K562 (cell line): ENCODE data around the gene ARHGDIA. TPM values are rescaled to one million over a fixed set of nuclear protein-coding genes. Genes with fewer than 3 reads are reported as not detected.

Experiments
- BRF2 ChIP-seq: IDR thresholded peaks from 3 replicates; pipeline ENCODE4 v1.6.1; 2011; ENCODE audit warnings: borderline replicate concordance, mild to moderate bottlenecking; ENCODE audit not compliant: insufficient read length, insufficient read depth
- CAMTA2 ChIP-seq: fragments of 250-450 bp; sonication (Bioruptor Pico); conservative IDR thresholded peaks from 2 replicates; pipeline ENCODE4 v1.5.1; 2022
- CEBPB ChIP-seq: fragments of 450-650 bp; IDR thresholded peaks from 2 replicates; pipeline ENCODE4 v1.6.1; 2016; ENCODE audit warnings: missing genetic modification characterization, missing compliant biosample characterization
- CHCHD3 ChIP-seq: fragments of 250-450 bp; sonication (Bioruptor Pico); IDR thresholded peaks from 2 replicates; pipeline ENCODE4 v2.1.2; 2022; ENCODE audit warnings: mild to moderate bottlenecking
- CXXC5 ChIP-seq: fragments of 250-450 bp; sonication (Bioruptor Pico); IDR thresholded peaks from 2 replicates; pipeline ENCODE4 v1.8.0; 2022; ENCODE audit warnings: inconsistent platforms, mild to moderate bottlenecking, moderate library complexity
- EGR1 ChIP-seq: fragments of 450-650 bp; conservative IDR thresholded peaks from 2 replicates; pipeline ENCODE4 v1.6.1; 2017; ENCODE audit warnings: mild to moderate bottlenecking
- ELF1 ChIP-seq: fragments of 200-800 bp; sonication (Bioruptor generic); IDR thresholded peaks from 2 replicates; pipeline ENCODE4 v1.6.1; 2016; ENCODE audit warnings: missing genetic modification characterization, missing compliant biosample characterization
- ELF2 ChIP-seq: fragments of 250-450 bp; sonication (Bioruptor Pico); IDR thresholded peaks from 2 replicates; pipeline ENCODE4 v1.5.0; 2021; ENCODE audit warnings: mild to moderate bottlenecking
- JUND ChIP-seq, 2 experiments: IDR thresholded peaks; 2 replicates in 1 of 2; 3 replicates in 1 of 2; pipeline ENCODE4 v1.6.1; 2011; ENCODE audit warnings: borderline replicate concordance in 2 of 2, low read depth in 2 of 2, low read length in 2 of 2, improper control_type of control experiment in 1 of 2, missing biosample characterization in 1 of 2, missing genetic modification characterization in 1 of 2, missing genetic modification reagents in 1 of 2
- KLF1 ChIP-seq: fragments of 450-650 bp; IDR thresholded peaks from 2 replicates; pipeline ENCODE4 v1.6.1; 2016; ENCODE audit warnings: missing genetic modification characterization, missing compliant biosample characterization
- NELFE ChIP-seq: IDR thresholded peaks from 2 replicates; pipeline ENCODE4 v1.6.1; 2011; ENCODE audit warnings: mild to moderate bottlenecking; ENCODE audit not compliant: insufficient read depth, insufficient read length
- NR3C1 ChIP-seq: sonication (generic); formaldehyde crosslinking; IDR thresholded peaks from 2 replicates; pipeline ENCODE4 v1.8.1; 2022; ENCODE audit warnings: missing genetic modification reagents
- PHB ChIP-seq: fragments of 250-450 bp; sonication (Bioruptor Pico); IDR thresholded peaks from 2 replicates; pipeline ENCODE4 v1.5.0; 2021
- PTBP1 ChIP-seq: fragments of 200-400 bp; formaldehyde crosslinking; IDR thresholded peaks from 2 replicates; pipeline ENCODE4 v1.6.1; 2017; ENCODE audit warnings: low read depth, low read length
- PTRF ChIP-seq: fragments of 450-650 bp; IDR thresholded peaks from 2 replicates; pipeline ENCODE4 v1.6.1; 2016; ENCODE audit warnings: mild to moderate bottlenecking, missing genetic modification characterization, missing compliant biosample characterization
- RFX5 ChIP-seq: IDR thresholded peaks from 2 replicates; pipeline ENCODE4 v1.6.1; 2011; ENCODE audit warnings: low read depth, mild to moderate bottlenecking, improper control_type of control experiment, low read length
- SIN3B ChIP-seq: fragments of 450-650 bp; IDR thresholded peaks from 2 replicates; pipeline ENCODE4 v1.6.1; 2017; ENCODE audit warnings: low read depth, mild to moderate bottlenecking, moderate library complexity
- SUPT5H ChIP-seq: fragments of 450-650 bp; IDR thresholded peaks from 2 replicates; pipeline ENCODE4 v1.6.1; 2016
- TAF9B ChIP-seq: fragments of 450-650 bp; IDR thresholded peaks from 2 replicates; pipeline ENCODE4 v1.6.1; 2018; ENCODE audit warnings: mild to moderate bottlenecking; ENCODE audit not compliant: partially characterized antibody
- ZNF445 ChIP-seq: fragments of 250-450 bp; sonication (Bioruptor Pico); IDR thresholded peaks from 2 replicates; pipeline ENCODE4 v1.4.0; 2020; ENCODE audit warnings: low read depth, mild to moderate bottlenecking, moderate library complexity
- ZNF696 ChIP-seq: fragments of 250-450 bp; sonication (Bioruptor Pico); conservative IDR thresholded peaks from 2 replicates; pipeline ENCODE4 v1.4.0; 2020; ENCODE audit warnings: mild to moderate bottlenecking, moderate library complexity
- polyA plus RNA-seq, 8 experiments: library from polyadenylated mRNA; depleted of rRNA in 4 of 8; stranded (reverse) in 5 of 8; unstranded in 3 of 8; fragments of >200 nt; fragmentation: Nextera tagmentation in 2 of 8; fragmentation: Illumina TruSeq in 1 of 8; extraction: Ambion mirVana in 2 of 8; extraction: Trizol in 1 of 8; gene quantifications; 2 replicates each; pipeline versions ENCODE4 v1.2.1 to v1.2.3, GENCODE V29; 2011 to 2014; ENCODE audit warnings: inconsistent platforms in 1 of 8, missing spikeins in 1 of 8
- total RNA-seq, 7 experiments: library from RNA; depleted of rRNA in 6 of 7; stranded (reverse); fragments of >200 nt in 6 of 7; fragmentation: Illumina TruSeq in 2 of 7; extraction: Trizol in 2 of 7; gene quantifications; 2 replicates each; pipeline versions ENCODE4 v1.2.1 to v1.2.3, GENCODE V29; 2011 to 2021; ENCODE audit warnings: low replicate concordance in 1 of 7

ARHGDIA gene
- total and polyA plus RNA-seq, 9 of the 15 experiments (the other 6 are each of a cell fraction or from before 2014, with no cell fraction given) = 9.6 to 340 (median 97.6) TPM

- TF ChIP-seq CEBPB (no peak), KLF1 (tag) (no peak), PTRF (no peak), ZNF696 (CRISPR knock-in tag) (no peak), ZNF445 (CRISPR knock-in tag) (no peak), SIN3B (peak; percentile 74), CXXC5 (CRISPR knock-in tag) (no peak), PHB (CRISPR knock-in tag) (no peak), PTBP1 (no peak), CHCHD3 (CRISPR knock-in tag) (no peak), NR3C1 (CRISPR knock-in tag) (0 out of 2 replicates have a peak, but pooled peaks have one; percentile 64), RFX5 (peak; percentile 40; the same call in 1 of the 2 replicates), ELF2 (no peak), EGR1 (peak; percentile 50), SUPT5H (peak; percentile 73), CAMTA2 (CRISPR knock-in tag) (no peak), TAF9B (no peak), JUND (IDR thresholded peaks at IDR 0.05; ENCODE audit: borderline replicate concordance, low read depth, low read length) (no peak), JUND (tag; IDR thresholded peaks at IDR 0.05; ENCODE audit: borderline replicate concordance, low read depth, low read length) (no peak), ELF1 (no peak), BRF2 (no peak), NELFE (peak; percentile 40)
Observed at GRCh38 chr17:81859906-81860755, 11.0 kb downstream of the ARHGDIA start, which contains the start of gene P4HB (continued).
